GM21423 (cell line): ENCODE measurements around the gene CROCC2.

Experiments
- ATAC-seq: cut with Tn5 transposase; IDR thresholded peaks from one replicate; pipeline ENCODE4 v1.9.1; 2021; ENCODE audit warnings: mild to moderate bottlenecking, moderate library complexity; ENCODE audit not compliant: unreplicated experiment

CROCC2 gene

GRCh38 chr2:240983361-240983995 is 77.3 kb downstream of the CROCC2 start:
- no peak for ATAC-seq

- ATAC-seq: no peak
Observed at GRCh38 chr2:240983996-240984498, 77.9 kb downstream of the CROCC2 start.

- ATAC-seq: no peak
Observed at GRCh38 chr2:240985881-240986786, 80.0 kb downstream of the CROCC2 start.

DNA sequence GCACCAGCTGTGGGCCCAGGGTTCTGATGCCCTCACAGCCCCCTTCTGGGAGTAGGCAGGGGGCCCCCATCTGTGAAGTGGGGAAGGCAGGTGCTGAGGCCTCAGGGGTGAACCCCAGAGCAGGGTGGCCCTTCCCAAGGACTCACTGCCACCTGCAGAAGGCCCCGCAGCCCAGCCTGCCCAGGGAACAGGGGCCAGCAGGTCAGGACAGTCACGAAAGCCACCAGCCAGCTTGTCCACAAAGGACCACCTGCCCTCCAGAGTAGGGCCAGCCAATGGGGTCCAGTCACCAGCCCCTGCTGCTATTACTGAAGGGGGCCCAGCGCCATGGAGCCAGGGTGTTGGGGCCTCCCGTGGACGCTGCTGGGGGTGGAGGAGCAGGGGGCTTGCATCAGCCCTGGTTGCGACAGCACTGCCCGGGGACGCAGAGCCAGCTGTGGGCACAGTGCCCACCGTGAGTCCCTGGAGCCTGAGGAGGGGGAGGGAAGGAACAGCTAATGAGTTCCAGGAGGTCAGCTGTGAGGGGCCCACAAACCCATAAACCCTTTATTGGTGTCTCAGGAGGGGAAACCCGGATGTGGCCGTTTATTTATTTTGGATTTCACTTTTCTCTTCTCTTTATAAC is 80.8 kb downstream of the CROCC2 start:
- ATAC-seq: no peak

GRCh38 chr2:240987588-240987987 is 81.5 kb downstream of the CROCC2 start:
- no peak for ATAC-seq

DNA sequence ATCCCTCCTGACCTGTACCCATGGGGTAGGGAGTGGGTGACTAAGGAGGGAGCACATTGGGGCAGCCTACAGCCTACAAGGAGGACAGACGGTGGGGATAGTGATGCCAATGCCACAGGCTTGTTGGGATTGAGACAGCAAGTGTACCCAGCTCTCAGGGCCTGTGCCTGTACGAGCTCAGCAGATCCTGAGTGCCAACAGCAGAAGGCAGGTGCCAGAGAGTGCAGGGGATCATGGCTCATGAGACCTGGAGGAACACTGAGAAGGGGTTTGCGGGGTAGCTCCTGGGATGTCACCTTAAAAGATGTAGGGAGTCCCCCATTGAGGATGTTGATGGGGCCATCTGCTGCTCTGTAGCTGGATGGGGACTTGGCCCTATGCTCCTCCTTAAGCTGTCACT is 82.0 kb downstream of the CROCC2 start:
- no peak for ATAC-seq

- ATAC-seq: no peak
Observed at GRCh38 chr2:240988571-240989271, 82.6 kb downstream of the CROCC2 start.

DNA sequence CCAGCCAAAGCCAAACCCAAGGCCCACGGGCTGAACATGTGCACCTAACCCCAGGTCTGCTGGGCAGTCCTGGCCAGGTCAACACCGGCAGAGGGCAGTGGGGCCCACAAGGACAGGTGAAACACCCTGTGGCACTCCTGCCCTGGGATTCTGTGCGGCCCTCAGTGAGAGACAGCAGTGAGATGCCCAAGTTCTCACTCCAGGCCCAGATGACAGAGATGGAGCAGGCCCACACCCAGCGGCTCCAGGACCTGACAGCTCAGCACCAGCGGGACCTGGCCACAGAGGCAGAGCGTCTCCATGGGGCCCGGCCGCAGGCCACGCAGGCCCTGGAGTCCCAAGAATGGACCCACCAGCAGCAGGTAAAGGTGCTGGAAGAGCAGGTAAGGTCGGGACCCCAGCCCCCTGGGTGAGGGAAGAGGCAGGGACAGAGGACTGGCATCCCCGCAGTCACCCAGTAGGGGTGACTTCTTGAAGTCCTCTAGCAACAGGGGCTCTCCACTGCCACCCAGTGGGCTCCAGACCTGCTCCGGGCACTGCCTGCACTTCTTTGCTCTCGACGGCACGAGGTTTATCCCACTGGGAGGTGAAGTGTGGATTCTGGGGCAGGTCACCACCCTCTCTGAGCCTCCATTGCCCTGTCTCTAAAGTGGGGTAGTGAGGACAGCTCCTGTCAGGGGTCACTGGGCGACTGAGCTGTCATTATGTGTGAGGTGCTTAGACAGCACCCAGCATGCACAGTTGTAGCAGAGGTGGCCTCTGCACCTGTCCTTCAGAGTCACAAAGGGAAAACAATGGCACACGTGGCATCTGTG is 83.5 kb downstream of the CROCC2 start:
- no peak for ATAC-seq

- ATAC-seq: no peak
Observed at GRCh38 chr2:240990266-240990529, 84.1 kb downstream of the CROCC2 start.

- ATAC-seq: no peak
Observed at GRCh38 chr2:240990726-240991377, 84.7 kb downstream of the CROCC2 start.

GRCh38 chr2:240991378-240992263 is 85.5 kb downstream of the CROCC2 start:
- no peak for ATAC-seq

- no peak for ATAC-seq
Observed at GRCh38 chr2:240992572-240993291, 86.6 kb downstream of the CROCC2 start.

DNA sequence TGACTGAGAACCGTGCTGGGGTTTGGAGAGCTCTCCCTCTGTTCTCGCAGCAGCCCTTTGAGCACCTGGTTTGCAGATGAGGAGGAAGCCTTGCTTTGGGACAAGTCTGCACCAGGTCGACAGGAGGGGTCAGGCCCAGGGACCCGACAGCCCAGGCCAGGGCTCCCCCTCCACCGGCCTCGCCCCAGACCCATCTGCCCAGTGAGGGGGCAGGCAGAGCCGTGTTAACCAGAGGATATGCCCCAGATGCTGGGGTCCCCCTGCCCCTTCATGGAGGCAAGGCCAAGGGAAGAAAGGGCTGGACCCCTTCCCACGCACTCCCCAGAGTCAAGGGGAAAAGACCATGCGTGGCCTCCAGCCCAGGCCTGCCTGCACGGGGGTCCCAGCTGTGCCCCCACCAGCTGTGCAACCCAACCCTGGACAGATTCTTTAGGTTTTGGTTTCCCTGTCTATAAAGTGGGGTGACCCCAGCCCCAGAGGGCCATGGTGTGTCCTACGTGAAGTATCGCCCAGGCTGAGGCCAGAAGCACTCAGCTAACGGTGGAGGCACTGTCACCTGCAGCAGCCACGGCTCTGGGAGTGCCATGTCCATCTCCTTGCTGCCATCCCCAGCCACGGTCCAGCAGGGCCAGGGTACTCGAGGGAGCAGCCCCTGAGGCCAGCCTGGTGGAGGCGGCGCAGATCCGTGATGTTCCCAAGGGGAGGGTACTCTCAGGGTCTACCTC is 87.5 kb downstream of the CROCC2 start:
- no peak for ATAC-seq

GRCh38 chr2:240994171-240994896 is 88.2 kb downstream of the CROCC2 start:
- ATAC-seq: no peak

DNA sequence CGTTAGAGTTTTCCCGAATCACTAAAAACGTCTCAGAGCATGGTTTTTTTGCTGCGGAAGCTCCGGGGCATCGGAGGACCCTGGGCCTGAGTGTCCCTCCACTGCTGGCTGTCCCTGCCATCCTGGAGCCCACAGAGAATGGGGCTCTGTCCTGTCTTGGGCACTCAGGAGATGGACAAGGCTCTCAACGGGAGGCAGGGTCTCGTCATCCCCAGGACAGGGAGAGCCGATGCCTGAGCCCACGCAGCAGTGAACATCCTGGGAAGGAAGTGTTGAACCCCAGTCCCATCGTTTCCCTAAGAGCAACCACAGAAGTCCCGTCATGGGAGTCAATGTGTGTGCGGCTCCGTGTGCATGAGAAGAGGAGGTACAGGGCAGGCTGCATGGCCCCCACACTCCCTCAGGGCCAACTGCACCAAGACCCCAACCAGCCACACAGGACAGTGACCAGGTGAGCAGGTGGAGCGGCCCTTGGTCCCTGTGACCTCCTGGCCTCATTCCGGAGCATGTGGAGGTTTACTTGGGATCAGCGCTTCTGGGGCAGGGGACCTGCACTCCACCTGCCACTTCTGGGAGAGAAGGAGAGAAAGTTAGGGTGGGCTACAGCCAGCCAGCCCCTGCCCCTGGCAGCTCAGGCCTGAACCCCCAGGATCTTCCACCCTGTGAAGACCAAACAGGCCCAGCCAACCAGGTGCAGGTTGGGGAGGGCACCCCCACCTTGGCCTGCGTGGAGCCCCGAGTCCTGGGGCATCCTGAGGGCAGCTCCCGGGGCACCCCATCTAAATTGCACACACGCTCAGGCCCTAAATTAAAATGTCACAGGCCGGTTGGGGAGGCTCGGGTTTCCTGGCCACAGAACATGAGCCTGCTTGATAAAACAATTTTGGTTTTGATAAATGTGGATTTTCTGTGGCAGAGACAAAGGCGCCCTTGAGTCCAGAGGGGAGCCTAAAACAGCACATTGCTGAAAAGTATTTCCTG is 89.2 kb downstream of the CROCC2 start:
- ATAC-seq: no peak
